PC-3 (cell line): Measurements from ENCODE around the gene PFN1. TPM values are rescaled to one million over a fixed set of nuclear protein-coding genes. Genes with fewer than 3 reads are reported as not detected.

Source experiments
- ATAC-seq: fragments of 200-7000 bp; cut with Tn5 transposase; 2 replicates; pipeline ENCODE4 v1.9.1; 2020; ENCODE audit warnings: mild to moderate bottlenecking, moderate library complexity
- BruUV-seq: library from RNA; stranded (reverse); fragments of 400-500 nt; replicated peaks from 2 replicates; lab custom pipeline; 2021; lab: Mats Ljungman, UMichigan
- CTCF ChIA-PET: fragments of 300-600 bp; sonication (Branson Sonifier 250); formaldehyde crosslinking; loops from one replicate; lab custom pipeline; 2022; ENCODE audit warnings: antibody characterized with exemption; lab: Charles Lee
- POLR2A ChIA-PET: fragments of 300-600 bp; sonication (Branson Sonifier 250); formaldehyde crosslinking; loops from one replicate; lab custom pipeline; 2022; ENCODE audit warnings: antibody characterized with exemption; ENCODE audit not compliant: unreplicated experiment; lab: Charles Lee
- DNase-seq: peaks from one replicate; pipeline ENCODE4 v3.0.0-alpha.2; 2015
- H2AFZ ChIP-seq: fragments of 300-600 bp; sonication (generic); 2 replicates; pipeline ENCODE4 v1.6.0; 2016; ENCODE audit warnings: antibody characterized with exemption, low read length
- H3F3A ChIP-seq: fragments of 300-600 bp; sonication (generic); one replicate; pipeline ENCODE4 v1.6.0; 2017; ENCODE audit warnings: antibody characterized with exemption, low read length, control low read depth, mild to moderate bottlenecking; ENCODE audit not compliant: unreplicated experiment
- H3K27ac ChIP-seq: fragments of 300-600 bp; sonication (generic); 2 replicates; pipeline ENCODE4 v1.5.1; 2016; ENCODE audit warnings: mild to moderate bottlenecking, low read length
- H3K27me3 ChIP-seq: fragments of 300-600 bp; sonication (generic); 2 replicates; pipeline ENCODE4 v1.6.1; 2016; ENCODE audit warnings: low read length, mixed read lengths
- H3K36me3 ChIP-seq: fragments of 300-600 bp; sonication (generic); 2 replicates; pipeline ENCODE4 v1.6.1; 2016; ENCODE audit warnings: low read depth, mixed run types, low read length, mixed read lengths
- H3K4me1 ChIP-seq: fragments of 300-600 bp; sonication (generic); 2 replicates; pipeline ENCODE4 v1.5.1; 2016; ENCODE audit warnings: low read length; ENCODE audit not compliant: insufficient read depth
- H3K4me2 ChIP-seq: fragments of 300-600 bp; sonication (generic); 2 replicates; pipeline ENCODE4 v1.6.0; 2016; ENCODE audit warnings: low read length
- H3K4me3 ChIP-seq: fragments of 300-600 bp; sonication (generic); 2 replicates; pipeline ENCODE4 v1.5.1; 2016; ENCODE audit warnings: mild to moderate bottlenecking, low read length, mixed read lengths
- H3K79me2 ChIP-seq: fragments of 300-600 bp; sonication (generic); 2 replicates; pipeline ENCODE4 v1.6.1; 2017; ENCODE audit warnings: low read length, mixed read lengths
- H3K9ac ChIP-seq: fragments of 300-600 bp; sonication (generic); 2 replicates; pipeline ENCODE4 v1.6.0; 2016; ENCODE audit warnings: mild to moderate bottlenecking, low read length
- H3K9me2 ChIP-seq: fragments of 300-600 bp; sonication (generic); replicated peaks from 2 replicates; pipeline ENCODE4 v1.6.1; 2016; ENCODE audit warnings: mixed run types, low read length, mixed read lengths
- H3K9me3 ChIP-seq: fragments of 300-600 bp; sonication (generic); 2 replicates; pipeline ENCODE4 v1.6.1; 2016; ENCODE audit warnings: low read length, mixed read lengths
- H4K20me1 ChIP-seq: fragments of 300-600 bp; sonication (generic); 2 replicates; pipeline ENCODE4 v1.6.1; 2016; ENCODE audit warnings: low read length, mixed read lengths
- EZH2 ChIP-seq: fragments of 300-600 bp; sonication (generic); IDR thresholded peaks from one replicate; pipeline ENCODE4 v1.6.1; 2017; ENCODE audit warnings: antibody characterized with exemption, mild to moderate bottlenecking, low read length; ENCODE audit not compliant: unreplicated experiment
- EZH2phosphoT487 ChIP-seq: fragments of 300-600 bp; sonication (generic); IDR thresholded peaks from 2 replicates; pipeline ENCODE4 v1.6.1; 2018; ENCODE audit warnings: mild to moderate bottlenecking, antibody characterized with exemption, low read length, borderline replicate concordance
- intact Hi-C: fragments of 100-400 bp; cut with micrococcal nuclease; formaldehyde crosslinking; loops from 2 replicates; pipeline ENCODE4 v1.9.0; 2023
- total RNA-seq: library from RNA; depleted of rRNA; stranded (reverse); fragments of >200 nt; gene quantifications from 2 replicates; pipeline ENCODE4 v1.2.3, GENCODE V29; 2014
- TF ChIP-seq, protein P1 (sequence below): fragments of 300-600 bp; sonication (generic); conservative IDR thresholded peaks from 2 replicates; pipeline ENCODE4 v1.5.1; 2017; ENCODE audit warnings: antibody characterized with exemption, low read depth, mild to moderate bottlenecking, low read length

The PFN1 gene
- total RNA-seq, 1 experiment from 2014 or later, result 1,914 TPM

DNA sequence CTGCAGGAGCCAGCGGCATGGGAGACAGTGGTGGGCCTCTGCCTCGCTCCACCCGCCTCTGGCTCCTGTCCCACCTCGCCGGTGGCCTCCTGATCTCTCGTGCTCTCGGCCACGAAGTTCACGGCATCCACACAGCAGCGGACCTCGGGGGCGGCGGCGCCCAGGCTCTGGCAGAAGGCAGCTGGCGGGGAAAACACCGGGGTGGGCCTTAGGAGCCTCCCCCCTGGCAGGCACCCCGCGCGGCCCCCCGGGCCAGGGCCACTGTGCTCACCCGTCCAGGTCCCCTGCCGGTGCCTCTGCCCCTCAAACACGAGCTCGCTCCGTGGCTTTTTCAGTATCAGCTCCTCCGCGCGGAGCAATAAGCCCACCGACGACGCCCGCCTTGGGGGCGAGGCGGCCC is 49.4 kb downstream of the PFN1 start:
- DNase-seq (no peak), ATAC-seq (no peak)
- no peaks in the 10 kb centered on the region for H3K27me3 ChIP-seq
- H4K20me1 ChIP-seq, result no peaks in the 10 kb centered on the region
- H3F3A ChIP-seq, result no peaks in the 10 kb centered on the region
- H3K27ac ChIP-seq, result no peak overlapping the region
- CTCF ChIA-PET, result no interaction called here
- intact Hi-C loops, result no loop called here
- no peaks in the 10 kb centered on the region for H3K9me3 ChIP-seq
- no TSS peak for BruUV-seq
- TF ChIP-seq EZH2phosphoT487 (no peak), EZH2 (no peak)
- TF ChIP-seq, protein P1, sequence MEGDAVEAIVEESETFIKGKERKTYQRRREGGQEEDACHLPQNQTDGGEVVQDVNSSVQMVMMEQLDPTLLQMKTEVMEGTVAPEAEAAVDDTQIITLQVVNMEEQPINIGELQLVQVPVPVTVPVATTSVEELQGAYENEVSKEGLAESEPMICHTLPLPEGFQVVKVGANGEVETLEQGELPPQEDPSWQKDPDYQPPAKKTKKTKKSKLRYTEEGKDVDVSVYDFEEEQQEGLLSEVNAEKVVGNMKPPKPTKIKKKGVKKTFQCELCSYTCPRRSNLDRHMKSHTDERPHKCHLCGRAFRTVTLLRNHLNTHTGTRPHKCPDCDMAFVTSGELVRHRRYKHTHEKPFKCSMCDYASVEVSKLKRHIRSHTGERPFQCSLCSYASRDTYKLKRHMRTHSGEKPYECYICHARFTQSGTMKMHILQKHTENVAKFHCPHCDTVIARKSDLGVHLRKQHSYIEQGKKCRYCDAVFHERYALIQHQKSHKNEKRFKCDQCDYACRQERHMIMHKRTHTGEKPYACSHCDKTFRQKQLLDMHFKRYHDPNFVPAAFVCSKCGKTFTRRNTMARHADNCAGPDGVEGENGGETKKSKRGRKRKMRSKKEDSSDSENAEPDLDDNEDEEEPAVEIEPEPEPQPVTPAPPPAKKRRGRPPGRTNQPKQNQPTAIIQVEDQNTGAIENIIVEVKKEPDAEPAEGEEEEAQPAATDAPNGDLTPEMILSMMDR, result no peak
- no peak overlapping the region for H2AFZ ChIP-seq
- H3K36me3 ChIP-seq, result no peaks in the 10 kb centered on the region; the same call in 1 of the 2 replicates
- no peak overlapping the region for H3K4me2 ChIP-seq
- POLR2A ChIA-PET, result no interaction called here
- H3K9me2 ChIP-seq, result no peaks in the 10 kb centered on the region
- peaks cover 10% of the 10 kb centered on the region for H3K4me1 ChIP-seq
- H3K4me3 ChIP-seq, result no peak overlapping the region
- H3K9ac ChIP-seq, result no peak overlapping the region
- no peaks in the 10 kb centered on the region for H3K79me2 ChIP-seq

DNA sequence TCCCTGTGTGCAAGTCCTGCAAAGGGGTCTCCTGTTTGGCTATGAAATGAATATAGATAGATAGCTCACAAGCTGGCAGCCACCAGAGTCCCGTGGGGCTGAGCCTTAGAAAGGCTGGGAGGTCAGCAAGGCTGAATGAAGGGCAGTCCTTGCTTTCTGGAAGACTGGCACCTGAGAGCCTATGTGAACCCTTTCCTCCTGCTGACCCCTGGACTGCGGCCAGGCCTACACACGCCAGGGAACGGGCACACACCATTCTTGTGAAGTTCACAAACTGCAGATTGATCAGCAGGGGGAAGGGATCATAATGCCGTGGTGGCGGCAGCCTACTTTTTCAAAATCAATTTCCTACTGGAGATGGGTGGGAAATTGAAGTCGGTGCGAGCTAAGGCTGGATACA is 50.0 kb downstream of the PFN1 start:
- Histone ChIP-seq H3F3A (no peaks in the 10 kb centered on the region), H3K27me3 (no peaks in the 10 kb centered on the region), H3K9ac (no peak overlapping the region), H3K4me2 (no peak overlapping the region), H3K36me3 (no peaks in the 10 kb centered on the region; the same call in 1 of the 2 replicates), H4K20me1 (no peaks in the 10 kb centered on the region), H2AFZ (no peak overlapping the region), H3K9me2 (no peaks in the 10 kb centered on the region), H3K27ac (no peak overlapping the region), H3K79me2 (no peaks in the 10 kb centered on the region), H3K4me3 (no peak overlapping the region), H3K9me3 (no peaks in the 10 kb centered on the region), H3K4me1 (peaks cover 8% of the 10 kb centered on the region)
- ATAC-seq (no peak), DNase-seq (no peak)
- no TSS peak for BruUV-seq
- POLR2A ChIA-PET, result no interaction called here
- intact Hi-C loops, result no loop called here
- TF ChIP-seq EZH2 (no peak), EZH2phosphoT487 (no peak)
- TF ChIP-seq, protein P1, result no peak
- CTCF ChIA-PET, result no interaction called here

DNA sequence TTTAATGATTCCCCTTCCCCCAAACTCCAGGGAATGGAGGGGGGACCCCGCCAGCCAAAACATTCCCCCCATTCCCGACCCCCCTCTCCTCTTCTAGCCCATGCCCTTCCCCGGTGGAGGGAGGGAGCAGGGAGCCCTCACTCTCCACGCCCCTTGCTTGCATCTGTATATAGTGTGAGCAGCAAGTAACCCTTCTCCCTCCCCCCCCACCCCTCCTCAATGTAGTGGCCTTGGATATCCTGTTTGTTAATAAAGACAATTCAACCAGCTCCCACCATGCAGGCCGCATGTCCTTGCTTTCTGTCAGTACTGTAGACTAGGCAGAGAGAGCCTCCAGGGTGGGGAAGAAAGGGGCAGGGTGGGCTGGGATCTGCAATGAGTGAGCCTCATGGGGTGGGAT is 50.5 kb downstream of the PFN1 start:
- Histone ChIP-seq H3K27me3 (no peaks in the 10 kb centered on the region), H3K4me2 (no peak overlapping the region), H3K79me2 (no peaks in the 10 kb centered on the region), H3K9me3 (no peaks in the 10 kb centered on the region), H3F3A (no peaks in the 10 kb centered on the region), H2AFZ (no peak overlapping the region), H3K36me3 (no peaks in the 10 kb centered on the region; the same call in 1 of the 2 replicates), H4K20me1 (no peaks in the 10 kb centered on the region), H3K4me1 (peaks cover 2% of the 10 kb centered on the region), H3K9ac (no peak overlapping the region), H3K27ac (no peak overlapping the region), H3K4me3 (no peak overlapping the region), H3K9me2 (no peaks in the 10 kb centered on the region)
- POLR2A ChIA-PET, result no interaction called here
- CTCF ChIA-PET, result no interaction called here
- no peak for DNase-seq
- no TSS peak for BruUV-seq
- TF ChIP-seq EZH2, result no peak
- no peak for TF ChIP-seq EZH2phosphoT487
- TF ChIP-seq, protein P1, result no peak
- intact Hi-C loops, result no loop called here
- ATAC-seq, result no peak
